K562 (cell line): ENCODE results near the gene PIGQ. TPM values are rescaled to one million over a fixed set of nuclear protein-coding genes. Genes with fewer than 3 reads are reported as not detected.
A peak's percentile ranks its signal among the peaks of the same experiment; 100 is the strongest.

Experiments
- BCOR ChIP-seq: fragments of 450-650 bp; IDR thresholded peaks from 2 replicates; pipeline ENCODE4 v1.6.1; 2016
- E2F3 ChIP-seq: fragments of 250-450 bp; sonication (Bioruptor Pico); IDR thresholded peaks from 2 replicates; pipeline ENCODE4 v1.4.0; 2020; ENCODE audit warnings: mild to moderate bottlenecking
- MAZ ChIP-seq, 2 experiments: fragments of 450-650 bp in 1 of 2; sonication (generic) in 1 of 2; formaldehyde crosslinking; IDR thresholded peaks in 1 of 2; conservative IDR thresholded peaks in 1 of 2; 2 replicates each; pipeline versions ENCODE4 v1.4.0 to v1.5.0; 2020; ENCODE audit warnings: mild to moderate bottlenecking in 1 of 2, missing genetic modification reagents in 1 of 2
- NONO ChIP-seq, 2 experiments: fragments of 200-400 bp in 1 of 2; fragments of 450-650 bp in 1 of 2; formaldehyde crosslinking in 1 of 2; IDR thresholded peaks; 2 replicates each; pipeline ENCODE4 v1.6.1; 2017; ENCODE audit warnings: low read depth in 2 of 2, mild to moderate bottlenecking in 2 of 2, moderate library complexity in 2 of 2, low read length in 1 of 2
- RNF2 ChIP-seq: sonication (generic); IDR thresholded peaks from 2 replicates; pipeline ENCODE4 v1.6.1; 2016
- TCF7 ChIP-seq: sonication (generic); IDR thresholded peaks from 2 replicates; pipeline ENCODE4 v1.6.1; 2016; ENCODE audit warnings: antibody characterized with exemption, borderline replicate concordance
- ZNF232 ChIP-seq: sonication (generic); formaldehyde crosslinking; IDR thresholded peaks from 2 replicates; pipeline ENCODE4 v1.8.0; 2022; ENCODE audit warnings: mild to moderate bottlenecking, missing genetic modification reagents
- ZNF77 ChIP-seq: fragments of 250-450 bp; sonication (Bioruptor Pico); IDR thresholded peaks from 2 replicates; pipeline ENCODE4 v1.5.0; 2020
- ZNF785 ChIP-seq: fragments of 250-450 bp; sonication (Bioruptor Pico); IDR thresholded peaks from 2 replicates; pipeline ENCODE4 v1.4.0; 2020; ENCODE audit warnings: mild to moderate bottlenecking
- polyA plus RNA-seq, 8 experiments: library from polyadenylated mRNA; depleted of rRNA in 4 of 8; stranded (reverse) in 5 of 8; unstranded in 3 of 8; fragments of >200 nt; fragmentation: Nextera tagmentation in 2 of 8; fragmentation: Illumina TruSeq in 1 of 8; extraction: Ambion mirVana in 2 of 8; extraction: Trizol in 1 of 8; gene quantifications; 2 replicates each; pipeline versions ENCODE4 v1.2.1 to v1.2.3, GENCODE V29; 2011 to 2014; ENCODE audit warnings: inconsistent platforms in 1 of 8, missing spikeins in 1 of 8
- total RNA-seq, 7 experiments: library from RNA; depleted of rRNA in 6 of 7; stranded (reverse); fragments of >200 nt in 6 of 7; fragmentation: Illumina TruSeq in 2 of 7; extraction: Trizol in 2 of 7; gene quantifications; 2 replicates each; pipeline versions ENCODE4 v1.2.1 to v1.2.3, GENCODE V29; 2011 to 2021; ENCODE audit warnings: low replicate concordance in 1 of 7
- TF ChIP-seq, protein P1 (sequence below): fragments of 450-650 bp; formaldehyde crosslinking; IDR thresholded peaks from 2 replicates; pipeline ENCODE4 v1.4.0; 2022; ENCODE audit warnings: missing genetic modification characterization
- TF ChIP-seq, protein P2 (sequence below): fragments of 250-450 bp; sonication (Bioruptor Pico); IDR thresholded peaks from 2 replicates; pipeline ENCODE4 v1.5.0; 2021; ENCODE audit warnings: mild to moderate bottlenecking, moderate library complexity

The PIGQ gene
- total and polyA plus RNA-seq, 9 of the 15 experiments (the other 6 are each of a cell fraction or from before 2014, with no cell fraction given): 0.20 to 49.6 (median 11.7) TPM

DNA sequence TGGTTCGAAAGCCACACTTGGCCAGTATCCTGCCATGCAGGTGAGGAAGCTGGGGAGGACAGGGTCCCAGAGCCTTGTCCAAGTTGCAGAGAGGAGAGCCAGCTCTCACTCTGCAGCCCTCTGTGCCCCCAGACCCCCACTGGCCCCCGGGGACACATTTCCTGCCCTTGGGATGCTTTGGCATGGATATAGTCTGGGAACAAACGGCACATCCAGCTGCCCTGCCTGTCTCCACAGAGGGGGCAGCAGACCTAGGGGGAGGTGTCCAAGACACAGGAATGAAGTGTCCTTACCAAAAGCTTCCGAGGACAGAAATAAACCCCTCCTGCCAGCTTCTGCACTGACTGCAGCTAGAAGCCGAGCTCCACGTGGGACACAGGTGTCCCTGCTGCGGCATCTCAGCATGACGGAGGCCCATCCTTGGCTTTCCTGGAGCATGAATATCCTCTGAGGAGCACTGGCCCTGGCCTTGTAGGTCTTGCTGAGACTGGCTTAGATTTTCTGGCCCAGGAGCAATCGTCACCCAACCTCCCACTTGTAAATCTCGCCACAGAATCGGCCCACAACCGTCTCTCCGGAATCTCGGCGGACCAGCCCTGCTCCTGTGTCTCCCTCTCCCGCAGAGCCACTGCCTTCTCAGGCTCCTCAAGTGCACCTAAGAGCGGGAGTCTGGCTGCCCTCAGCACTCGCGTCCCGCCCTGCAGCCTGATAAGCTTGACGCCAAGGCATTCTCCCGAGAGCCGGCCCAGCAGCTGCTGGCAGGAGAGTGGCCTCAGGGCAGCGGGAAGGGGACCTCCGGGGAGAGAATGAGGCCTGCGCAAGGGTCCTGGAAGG lies 43.4 kb upstream of the PIGQ start (continued):
- TF ChIP-seq, protein P1, sequence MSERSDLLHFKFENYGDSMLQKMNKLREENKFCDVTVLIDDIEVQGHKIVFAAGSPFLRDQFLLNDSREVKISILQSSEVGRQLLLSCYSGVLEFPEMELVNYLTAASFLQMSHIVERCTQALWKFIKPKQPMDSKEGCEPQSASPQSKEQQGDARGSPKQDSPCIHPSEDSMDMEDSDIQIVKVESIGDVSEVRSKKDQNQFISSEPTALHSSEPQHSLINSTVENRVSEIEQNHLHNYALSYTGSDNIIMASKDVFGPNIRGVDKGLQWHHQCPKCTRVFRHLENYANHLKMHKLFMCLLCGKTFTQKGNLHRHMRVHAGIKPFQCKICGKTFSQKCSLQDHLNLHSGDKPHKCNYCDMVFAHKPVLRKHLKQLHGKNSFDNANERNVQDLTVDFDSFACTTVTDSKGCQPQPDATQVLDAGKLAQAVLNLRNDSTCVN (CRISPR knock-in tag): no peak
- no peak for TF ChIP-seq MAZ (CRISPR knock-in tag; conservative IDR thresholded peaks at IDR 0.05 in 1 of 2, IDR thresholded peaks at IDR 0.05 in 1 of 2)
- TF ChIP-seq, protein P2, sequence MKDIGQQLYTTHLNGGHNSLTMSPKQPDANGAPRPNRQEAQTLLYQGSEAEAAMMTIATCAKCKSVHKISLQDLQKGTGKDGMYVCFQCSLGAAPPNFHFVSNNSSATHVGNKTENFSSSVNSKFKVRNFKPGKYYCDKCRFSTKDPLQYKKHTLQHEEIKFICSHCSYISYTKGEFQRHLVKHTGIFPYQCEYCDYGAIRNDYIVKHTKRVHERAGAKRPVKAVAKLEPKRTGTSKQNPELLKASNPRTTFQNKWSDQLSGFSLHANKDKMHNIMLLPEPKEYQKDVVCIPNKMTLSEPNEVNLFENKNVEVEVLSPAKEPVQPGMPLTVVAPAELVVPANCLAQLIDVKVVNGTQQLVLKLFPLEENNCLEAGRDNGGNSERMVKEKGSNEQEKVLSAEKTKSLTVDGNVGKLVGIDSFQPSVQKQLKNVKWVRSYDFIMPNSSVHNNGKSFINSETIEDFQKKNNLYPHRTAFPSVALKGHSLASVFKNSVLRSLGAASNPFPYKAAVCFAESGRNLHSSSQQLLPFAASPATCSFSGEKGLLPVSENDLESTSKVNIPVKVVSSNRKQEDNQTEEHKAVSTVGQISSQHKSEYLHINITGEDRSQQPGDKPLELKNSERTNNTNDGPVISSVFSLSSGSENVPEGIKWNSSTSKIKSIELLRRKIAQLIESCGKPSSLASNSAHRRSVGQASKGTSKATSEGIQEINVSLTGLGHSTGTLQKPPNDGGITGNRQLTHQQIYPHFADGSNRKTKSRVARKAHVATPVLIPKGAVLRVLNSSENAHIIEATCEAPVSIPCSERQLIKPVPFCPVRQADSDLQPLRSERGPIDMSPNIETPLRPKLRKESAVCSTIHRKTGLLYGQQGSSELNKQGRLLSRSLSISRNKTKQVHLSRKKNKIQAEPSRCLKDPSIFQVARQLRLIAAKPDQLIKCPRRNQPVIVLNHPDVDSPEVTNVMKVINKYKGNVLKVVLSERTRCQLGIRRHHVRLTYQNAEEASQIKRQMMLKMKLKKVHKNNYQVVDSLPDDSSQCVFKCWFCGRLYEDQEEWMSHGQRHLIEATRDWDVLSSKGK (CRISPR knock-in tag): no peak
- no peak for TF ChIP-seq TCF7
- TF ChIP-seq NONO (IDR thresholded peaks at IDR 0.05; ENCODE audit: low read depth in 2 of 2, low read length in 1 of 2): no peak
- TF ChIP-seq BCOR: no peak
- no peak for TF ChIP-seq E2F3 (CRISPR knock-in tag)
- TF ChIP-seq ZNF77: no peak
- no peak for TF ChIP-seq ZNF785
- no peak; the same call in 1 of the 2 replicates for TF ChIP-seq RNF2
- TF ChIP-seq ZNF232: 0 out of 2 replicates have a peak, but pooled peaks have one; percentile 30
